ENCODE measurements around the gene DNAI4. TPM values are rescaled to one million over a fixed set of nuclear protein-coding genes. Genes with fewer than 3 reads are reported as not detected.
A peak's percentile ranks its signal among the peaks of the same experiment; 100 is the strongest.

The DNAI4 gene
- total RNA-seq, 1 experiment from 2014 or later: 3.9 TPM

DNA sequence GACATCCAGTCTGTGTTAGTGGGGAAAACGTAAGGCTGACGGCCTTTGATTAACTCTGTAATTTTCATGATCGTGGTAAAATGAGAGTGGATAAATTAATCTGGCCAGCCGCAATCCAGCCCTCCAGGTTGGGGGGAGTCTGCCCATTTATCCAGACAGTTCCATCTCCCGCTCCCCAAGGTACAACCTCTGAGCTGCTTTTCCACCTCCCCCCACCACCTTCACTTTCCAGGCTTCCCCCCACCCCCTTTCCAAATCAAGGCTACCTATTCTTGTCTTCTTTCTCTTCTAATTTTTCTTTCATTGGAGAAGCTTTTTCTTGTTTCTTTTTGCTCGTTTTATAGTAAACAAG lies 6.1 kb upstream of the DNAI4 start:
- peak overlapping the region; percentile 84 for H3K9ac ChIP-seq (ENCODE audit: low read length)
- peak; percentile 7; the same call in 1 of the 2 replicates for ATAC-seq
- H3K4me1 ChIP-seq (ENCODE audit: control insufficient read depth in 1 of 2, insufficient read depth in 2 of 2, low read length in 2 of 2): peaks cover 18 to 24% of the 10 kb centered on the region in 2 experiments; a peak in 3 of 4 replicates
- ChIA-PET RAD21 (ENCODE audit: low non-redundant PET in 1 of 2, low total read pairs in 2 of 2, uncharacterized antibody in 2 of 2, unreplicated experiment in 2 of 2) (no interaction called here), POLR2A (no interaction called here), CTCF (no interaction called here)
- H3K27me3 ChIP-seq (ENCODE audit: insufficient read depth, low read length): no peaks in the 10 kb centered on the region
- no peak for DNase-seq (ENCODE audit: low read depth, low spot score)
- H3K9me3 ChIP-seq (ENCODE audit: control insufficient read depth in 1 of 2, insufficient read depth in 1 of 2, low read depth in 1 of 2, low read length in 2 of 2): no peaks in the 10 kb centered on the region
- H3K36me3 ChIP-seq (ENCODE audit: control insufficient read depth in 1 of 2, insufficient read depth in 2 of 2, low read length in 2 of 2): no peaks in the 10 kb centered on the region
- H3K9me2 ChIP-seq (ENCODE audit: insufficient read depth): no peaks in the 10 kb centered on the region
- peak overlapping the region; percentile 83 for H3K27ac ChIP-seq (ENCODE audit: low read depth, low read length)
- no TSS peak for BruUV-seq (replicated peaks)
- H3K79me2 ChIP-seq (ENCODE audit: insufficient read depth, low read length): peaks cover 83% of the 10 kb centered on the region
- peak overlapping the region; percentile 61 to 77 for H3K4me3 ChIP-seq (replicated peaks in 1 of 2; ENCODE audit: low read depth in 1 of 2, low read length in 2 of 2)
- TF ChIP-seq EGR1 (IDR thresholded peaks at IDR 0.05; ENCODE audit: low read depth): no peak
- no peak for TF ChIP-seq CEBPB (IDR thresholded peaks at IDR 0.05; ENCODE audit: low read depth)
- TF ChIP-seq FOSL1 (IDR thresholded peaks at IDR 0.05; ENCODE audit: low read depth): no peak
- TF ChIP-seq JUND (IDR thresholded peaks at IDR 0.05): no peak
- no peak for TF ChIP-seq ZFX (IDR thresholded peaks at IDR 0.05)
- TF ChIP-seq, protein P1, sequence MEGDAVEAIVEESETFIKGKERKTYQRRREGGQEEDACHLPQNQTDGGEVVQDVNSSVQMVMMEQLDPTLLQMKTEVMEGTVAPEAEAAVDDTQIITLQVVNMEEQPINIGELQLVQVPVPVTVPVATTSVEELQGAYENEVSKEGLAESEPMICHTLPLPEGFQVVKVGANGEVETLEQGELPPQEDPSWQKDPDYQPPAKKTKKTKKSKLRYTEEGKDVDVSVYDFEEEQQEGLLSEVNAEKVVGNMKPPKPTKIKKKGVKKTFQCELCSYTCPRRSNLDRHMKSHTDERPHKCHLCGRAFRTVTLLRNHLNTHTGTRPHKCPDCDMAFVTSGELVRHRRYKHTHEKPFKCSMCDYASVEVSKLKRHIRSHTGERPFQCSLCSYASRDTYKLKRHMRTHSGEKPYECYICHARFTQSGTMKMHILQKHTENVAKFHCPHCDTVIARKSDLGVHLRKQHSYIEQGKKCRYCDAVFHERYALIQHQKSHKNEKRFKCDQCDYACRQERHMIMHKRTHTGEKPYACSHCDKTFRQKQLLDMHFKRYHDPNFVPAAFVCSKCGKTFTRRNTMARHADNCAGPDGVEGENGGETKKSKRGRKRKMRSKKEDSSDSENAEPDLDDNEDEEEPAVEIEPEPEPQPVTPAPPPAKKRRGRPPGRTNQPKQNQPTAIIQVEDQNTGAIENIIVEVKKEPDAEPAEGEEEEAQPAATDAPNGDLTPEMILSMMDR (IDR thresholded peaks at IDR 0.05 in 2 of 3, conservative IDR thresholded peaks at IDR 0.05 in 1 of 3; ENCODE audit: borderline replicate concordance in 1 of 3, insufficient read depth in 1 of 3, low read depth in 2 of 3, low read length in 2 of 3): no peak
- no peak for TF ChIP-seq POLR2AphosphoS5 (IDR thresholded peaks at IDR 0.05; ENCODE audit: low read depth, low read length)
- TF ChIP-seq, protein P2, sequence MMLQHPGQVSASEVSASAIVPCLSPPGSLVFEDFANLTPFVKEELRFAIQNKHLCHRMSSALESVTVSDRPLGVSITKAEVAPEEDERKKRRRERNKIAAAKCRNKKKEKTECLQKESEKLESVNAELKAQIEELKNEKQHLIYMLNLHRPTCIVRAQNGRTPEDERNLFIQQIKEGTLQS (IDR thresholded peaks at IDR 0.05): no peak
- no peak for TF ChIP-seq TCF7L2 (IDR thresholded peaks at IDR 0.05; ENCODE audit: borderline replicate concordance, extremely low read depth, insufficient read depth, insufficient read length)
- no peak for TF ChIP-seq EZH2phosphoT487 (IDR thresholded peaks at IDR 0.05; ENCODE audit: borderline replicate concordance)
- no peak for TF ChIP-seq SP1 (IDR thresholded peaks at IDR 0.05; ENCODE audit: low read depth)
- no peak for TF ChIP-seq CBX3 (IDR thresholded peaks at IDR 0.05; ENCODE audit: low read depth)
- TF ChIP-seq, protein P3, sequence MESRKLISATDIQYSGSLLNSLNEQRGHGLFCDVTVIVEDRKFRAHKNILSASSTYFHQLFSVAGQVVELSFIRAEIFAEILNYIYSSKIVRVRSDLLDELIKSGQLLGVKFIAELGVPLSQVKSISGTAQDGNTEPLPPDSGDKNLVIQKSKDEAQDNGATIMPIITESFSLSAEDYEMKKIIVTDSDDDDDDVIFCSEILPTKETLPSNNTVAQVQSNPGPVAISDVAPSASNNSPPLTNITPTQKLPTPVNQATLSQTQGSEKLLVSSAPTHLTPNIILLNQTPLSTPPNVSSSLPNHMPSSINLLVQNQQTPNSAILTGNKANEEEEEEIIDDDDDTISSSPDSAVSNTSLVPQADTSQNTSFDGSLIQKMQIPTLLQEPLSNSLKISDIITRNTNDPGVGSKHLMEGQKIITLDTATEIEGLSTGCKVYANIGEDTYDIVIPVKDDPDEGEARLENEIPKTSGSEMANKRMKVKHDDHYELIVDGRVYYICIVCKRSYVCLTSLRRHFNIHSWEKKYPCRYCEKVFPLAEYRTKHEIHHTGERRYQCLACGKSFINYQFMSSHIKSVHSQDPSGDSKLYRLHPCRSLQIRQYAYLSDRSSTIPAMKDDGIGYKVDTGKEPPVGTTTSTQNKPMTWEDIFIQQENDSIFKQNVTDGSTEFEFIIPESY (IDR thresholded peaks at IDR 0.05; ENCODE audit: extremely low read depth, insufficient replicate concordance, low read length): no peak
- TF ChIP-seq POLR2A (IDR thresholded peaks at IDR 0.05; ENCODE audit: borderline replicate concordance, extremely low read depth, insufficient read depth, insufficient read length): no peak
- TF ChIP-seq, protein P4, sequence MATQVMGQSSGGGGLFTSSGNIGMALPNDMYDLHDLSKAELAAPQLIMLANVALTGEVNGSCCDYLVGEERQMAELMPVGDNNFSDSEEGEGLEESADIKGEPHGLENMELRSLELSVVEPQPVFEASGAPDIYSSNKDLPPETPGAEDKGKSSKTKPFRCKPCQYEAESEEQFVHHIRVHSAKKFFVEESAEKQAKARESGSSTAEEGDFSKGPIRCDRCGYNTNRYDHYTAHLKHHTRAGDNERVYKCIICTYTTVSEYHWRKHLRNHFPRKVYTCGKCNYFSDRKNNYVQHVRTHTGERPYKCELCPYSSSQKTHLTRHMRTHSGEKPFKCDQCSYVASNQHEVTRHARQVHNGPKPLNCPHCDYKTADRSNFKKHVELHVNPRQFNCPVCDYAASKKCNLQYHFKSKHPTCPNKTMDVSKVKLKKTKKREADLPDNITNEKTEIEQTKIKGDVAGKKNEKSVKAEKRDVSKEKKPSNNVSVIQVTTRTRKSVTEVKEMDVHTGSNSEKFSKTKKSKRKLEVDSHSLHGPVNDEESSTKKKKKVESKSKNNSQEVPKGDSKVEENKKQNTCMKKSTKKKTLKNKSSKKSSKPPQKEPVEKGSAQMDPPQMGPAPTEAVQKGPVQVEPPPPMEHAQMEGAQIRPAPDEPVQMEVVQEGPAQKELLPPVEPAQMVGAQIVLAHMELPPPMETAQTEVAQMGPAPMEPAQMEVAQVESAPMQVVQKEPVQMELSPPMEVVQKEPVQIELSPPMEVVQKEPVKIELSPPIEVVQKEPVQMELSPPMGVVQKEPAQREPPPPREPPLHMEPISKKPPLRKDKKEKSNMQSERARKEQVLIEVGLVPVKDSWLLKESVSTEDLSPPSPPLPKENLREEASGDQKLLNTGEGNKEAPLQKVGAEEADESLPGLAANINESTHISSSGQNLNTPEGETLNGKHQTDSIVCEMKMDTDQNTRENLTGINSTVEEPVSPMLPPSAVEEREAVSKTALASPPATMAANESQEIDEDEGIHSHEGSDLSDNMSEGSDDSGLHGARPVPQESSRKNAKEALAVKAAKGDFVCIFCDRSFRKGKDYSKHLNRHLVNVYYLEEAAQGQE (IDR thresholded peaks at IDR 0.05; ENCODE audit: low read depth): no peak
- TF ChIP-seq EZH2 (IDR thresholded peaks at IDR 0.05): no peak
- TF ChIP-seq YY1 (IDR thresholded peaks at IDR 0.05; ENCODE audit: extremely low read depth, insufficient replicate concordance, low read depth, low read length): no peak
- no peak for TF ChIP-seq MAX (IDR thresholded peaks at IDR 0.05)
- TF ChIP-seq ELF1 (IDR thresholded peaks at IDR 0.05; ENCODE audit: borderline replicate concordance, low read depth): no peak
- no peak for TF ChIP-seq SRF (IDR thresholded peaks at IDR 0.05; ENCODE audit: low read depth)
- intact Hi-C loops (cut with micrococcal nuclease): no loop called here
- H3K4me2 ChIP-seq (ENCODE audit: low read length): peak overlapping the region; percentile 86
- no peak overlapping the region for H2AFZ ChIP-seq (ENCODE audit: low read depth, low read length, poor library complexity, severe bottlenecking)
- H4K20me1 ChIP-seq (ENCODE audit: insufficient read depth): no peaks in the 10 kb centered on the region
